ENCODE results near the gene ST3GAL3. TPM values are rescaled to one million over a fixed set of nuclear protein-coding genes. Genes with fewer than 3 reads are reported as not detected.

ST3GAL3 gene
- polyA plus RNA-seq, 2 of the 4 experiments (the other 2 are of a cell fraction), result 2.5 to 4.0 TPM

DNA sequence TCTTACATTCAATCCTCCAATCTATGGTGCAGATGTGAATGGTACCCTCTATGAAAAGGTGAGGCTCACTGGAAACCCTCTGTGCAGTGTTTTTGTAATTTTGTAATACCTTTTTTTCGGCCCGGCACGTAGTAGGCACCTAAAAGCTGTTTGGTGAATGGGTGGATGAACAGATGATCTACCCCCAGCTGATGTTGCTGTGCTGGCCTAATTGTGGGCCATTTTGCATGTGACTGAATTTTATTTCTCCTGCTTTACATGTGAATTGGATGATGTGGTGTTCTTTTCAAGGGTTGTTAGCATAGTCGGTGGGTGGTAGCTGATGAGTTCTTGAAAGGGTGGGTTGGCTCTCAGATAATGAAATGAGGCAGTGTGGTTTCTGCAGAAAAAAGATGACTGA, 47.0 kb upstream of the ST3GAL3 start (continued):
- no peak for TF ChIP-seq BHLHE40 (IDR thresholded peaks at IDR 0.05; ENCODE audit: low read depth, low read length)
- TF ChIP-seq MYC (IDR thresholded peaks at IDR 0.05; ENCODE audit: borderline replicate concordance, low read length), result no peak

DNA sequence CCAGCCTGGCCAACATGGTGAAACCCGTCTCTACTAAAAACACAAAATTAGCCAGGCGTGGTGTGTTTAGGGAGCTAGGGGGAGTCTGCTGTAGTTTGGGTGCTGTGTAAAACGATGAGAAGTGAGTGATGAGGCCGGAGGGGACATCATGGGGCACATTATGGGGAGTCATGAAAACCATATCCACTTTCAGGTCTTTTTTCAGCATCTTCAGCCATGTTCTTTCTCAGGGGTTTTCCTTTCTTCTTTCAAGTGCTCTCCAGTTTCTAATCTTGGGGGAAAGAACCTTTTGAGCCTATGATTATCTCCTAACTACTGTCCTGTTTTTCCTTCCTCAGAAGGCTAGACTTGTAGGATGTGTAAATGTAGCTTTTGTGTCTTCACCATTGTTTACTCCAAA, 43.0 kb upstream of the ST3GAL3 start:
- ATAC-seq, result no peak
- CTCF ChIA-PET, result interaction anchor here (1.7 to 1.8 kb wide), 2 partner anchors 8 to 14 kb away, joined by 4 to 13 read pairs; partner anchors contain the start of gene KDM4A
- H3K4me2 ChIP-seq, result no peak overlapping the region
- H3K4me1 ChIP-seq, result no peaks in the 10 kb centered on the region
- 88% methylated on average over 4 of the region's 4 CpGs for WGBS (ENCODE audit: missing lambda C conversion rate)
- H3K9me3 ChIP-seq, result no peaks in the 10 kb centered on the region
- H3K27ac ChIP-seq, result no peak overlapping the region
- TF ChIP-seq RNF2 (IDR thresholded peaks at IDR 0.05; ENCODE audit: borderline replicate concordance, low read depth) (no peak), CEBPB (IDR thresholded peaks at IDR 0.05) (no peak)
- no peak for FAIRE-seq
- DNase-seq (ENCODE audit: low read depth in 1 of 2, low spot score in 1 of 2), result no peak
- H3K4me3 ChIP-seq, result no peak overlapping the region
- POLR2A ChIA-PET, result no interaction called here

DNA sequence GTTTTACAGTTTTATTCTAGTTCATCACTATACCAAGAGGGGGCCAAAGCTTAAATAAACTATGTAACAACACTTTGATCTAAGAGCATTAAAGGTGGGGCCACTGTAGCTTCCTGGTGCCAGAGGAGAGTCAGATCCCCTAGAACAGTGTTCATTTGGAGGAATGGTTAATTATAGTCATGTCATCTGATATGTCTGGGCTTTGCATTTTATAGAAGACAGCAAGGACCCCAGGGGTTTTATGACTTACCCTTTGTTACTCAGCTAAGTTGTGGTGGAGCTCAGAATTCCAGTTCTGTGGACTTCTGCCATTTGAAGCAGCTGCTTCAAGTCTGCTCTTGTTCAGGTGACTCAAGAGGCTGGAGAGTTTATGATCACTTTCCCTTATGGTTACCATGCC, 40.7 kb upstream of the ST3GAL3 start:
- H3K27ac ChIP-seq, result no peak overlapping the region
- DNase-seq (ENCODE audit: low read depth in 1 of 2, low spot score in 1 of 2), result no peak
- H3K4me3 ChIP-seq, result no peak overlapping the region
- no peak for ATAC-seq
- H3K4me1 ChIP-seq, result no peaks in the 10 kb centered on the region; the same call in 2 of the 3 replicates
- H3K4me2 ChIP-seq, result no peak overlapping the region
- H3K9me3 ChIP-seq, result no peaks in the 10 kb centered on the region
- ChIA-PET CTCF (interaction anchor here (0.7 to 1.3 kb wide), 2 partner anchors 28 to 97 kb away, joined by 3 to 4 read pairs; no protein-coding TSS in a partner anchor), POLR2A (interaction anchor here (2.5 kb wide), 1 partner anchor 17 kb away, joined by 10 read pairs; the partner anchor contains the start of gene KDM4A)
- no peak for TF ChIP-seq CEBPB (IDR thresholded peaks at IDR 0.05)
- TF ChIP-seq, protein P1, sequence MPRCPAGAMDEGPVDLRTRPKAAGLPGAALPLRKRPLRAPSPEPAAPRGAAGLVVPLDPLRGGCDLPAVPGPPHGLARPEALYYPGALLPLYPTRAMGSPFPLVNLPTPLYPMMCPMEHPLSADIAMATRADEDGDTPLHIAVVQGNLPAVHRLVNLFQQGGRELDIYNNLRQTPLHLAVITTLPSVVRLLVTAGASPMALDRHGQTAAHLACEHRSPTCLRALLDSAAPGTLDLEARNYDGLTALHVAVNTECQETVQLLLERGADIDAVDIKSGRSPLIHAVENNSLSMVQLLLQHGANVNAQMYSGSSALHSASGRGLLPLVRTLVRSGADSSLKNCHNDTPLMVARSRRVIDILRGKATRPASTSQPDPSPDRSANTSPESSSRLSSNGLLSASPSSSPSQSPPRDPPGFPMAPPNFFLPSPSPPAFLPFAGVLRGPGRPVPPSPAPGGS (IDR thresholded peaks at IDR 0.05), result no peak
- TF ChIP-seq HOXB13 (CRISPR knock-in tag; IDR thresholded peaks at IDR 0.05; ENCODE audit: low read depth), result no peak
- TF ChIP-seq, protein P2, sequence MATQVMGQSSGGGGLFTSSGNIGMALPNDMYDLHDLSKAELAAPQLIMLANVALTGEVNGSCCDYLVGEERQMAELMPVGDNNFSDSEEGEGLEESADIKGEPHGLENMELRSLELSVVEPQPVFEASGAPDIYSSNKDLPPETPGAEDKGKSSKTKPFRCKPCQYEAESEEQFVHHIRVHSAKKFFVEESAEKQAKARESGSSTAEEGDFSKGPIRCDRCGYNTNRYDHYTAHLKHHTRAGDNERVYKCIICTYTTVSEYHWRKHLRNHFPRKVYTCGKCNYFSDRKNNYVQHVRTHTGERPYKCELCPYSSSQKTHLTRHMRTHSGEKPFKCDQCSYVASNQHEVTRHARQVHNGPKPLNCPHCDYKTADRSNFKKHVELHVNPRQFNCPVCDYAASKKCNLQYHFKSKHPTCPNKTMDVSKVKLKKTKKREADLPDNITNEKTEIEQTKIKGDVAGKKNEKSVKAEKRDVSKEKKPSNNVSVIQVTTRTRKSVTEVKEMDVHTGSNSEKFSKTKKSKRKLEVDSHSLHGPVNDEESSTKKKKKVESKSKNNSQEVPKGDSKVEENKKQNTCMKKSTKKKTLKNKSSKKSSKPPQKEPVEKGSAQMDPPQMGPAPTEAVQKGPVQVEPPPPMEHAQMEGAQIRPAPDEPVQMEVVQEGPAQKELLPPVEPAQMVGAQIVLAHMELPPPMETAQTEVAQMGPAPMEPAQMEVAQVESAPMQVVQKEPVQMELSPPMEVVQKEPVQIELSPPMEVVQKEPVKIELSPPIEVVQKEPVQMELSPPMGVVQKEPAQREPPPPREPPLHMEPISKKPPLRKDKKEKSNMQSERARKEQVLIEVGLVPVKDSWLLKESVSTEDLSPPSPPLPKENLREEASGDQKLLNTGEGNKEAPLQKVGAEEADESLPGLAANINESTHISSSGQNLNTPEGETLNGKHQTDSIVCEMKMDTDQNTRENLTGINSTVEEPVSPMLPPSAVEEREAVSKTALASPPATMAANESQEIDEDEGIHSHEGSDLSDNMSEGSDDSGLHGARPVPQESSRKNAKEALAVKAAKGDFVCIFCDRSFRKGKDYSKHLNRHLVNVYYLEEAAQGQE (IDR thresholded peaks at IDR 0.05), result no peak
- TF ChIP-seq, protein P3, sequence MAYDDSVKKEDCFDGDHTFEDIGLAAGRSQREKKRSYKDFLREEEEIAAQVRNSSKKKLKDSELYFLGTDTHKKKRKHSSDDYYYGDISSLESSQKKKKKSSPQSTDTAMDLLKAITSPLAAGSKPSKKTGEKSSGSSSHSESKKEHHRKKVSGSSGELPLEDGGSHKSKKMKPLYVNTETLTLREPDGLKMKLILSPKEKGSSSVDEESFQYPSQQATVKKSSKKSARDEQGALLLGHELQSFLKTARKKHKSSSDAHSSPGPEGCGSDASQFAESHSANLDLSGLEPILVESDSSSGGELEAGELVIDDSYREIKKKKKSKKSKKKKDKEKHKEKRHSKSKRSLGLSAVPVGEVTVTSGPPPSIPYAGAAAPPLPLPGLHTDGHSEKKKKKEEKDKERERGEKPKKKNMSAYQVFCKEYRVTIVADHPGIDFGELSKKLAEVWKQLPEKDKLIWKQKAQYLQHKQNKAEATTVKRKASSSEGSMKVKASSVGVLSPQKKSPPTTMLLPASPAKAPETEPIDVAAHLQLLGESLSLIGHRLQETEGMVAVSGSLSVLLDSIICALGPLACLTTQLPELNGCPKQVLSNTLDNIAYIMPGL (CRISPR knock-in tag; IDR thresholded peaks at IDR 0.05; ENCODE audit: borderline replicate concordance), result no peak
- TF ChIP-seq POLR2AphosphoS2 (conservative IDR thresholded peaks at IDR 0.05; ENCODE audit: low read length), result no peak
- no peak for FAIRE-seq

DNA sequence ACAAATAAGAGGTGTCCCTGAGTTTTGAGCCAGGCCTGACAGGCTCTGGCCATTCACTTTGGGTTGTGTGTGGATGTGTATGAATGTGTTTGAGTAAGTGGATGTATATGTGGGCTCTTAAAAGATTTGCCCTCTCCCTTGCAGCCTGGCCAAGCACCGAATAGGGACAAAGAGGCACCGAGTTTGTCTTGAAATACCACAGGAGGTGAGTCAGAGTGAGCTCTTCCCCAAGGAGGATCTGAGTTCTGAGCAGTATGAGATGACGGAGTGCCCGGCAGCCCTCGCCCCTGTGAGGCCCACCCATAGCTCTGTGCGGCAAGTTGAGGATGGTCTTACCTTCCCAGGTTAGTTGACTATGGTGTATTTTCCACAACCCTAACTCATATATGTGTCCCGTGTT, 38.4 kb upstream of the ST3GAL3 start:
- ChIA-PET POLR2A (no interaction called here), CTCF (no interaction called here)
- H3K4me2 ChIP-seq, result no peak overlapping the region
- no peak overlapping the region for H3K27ac ChIP-seq
- no peak for DNase-seq (ENCODE audit: low read depth in 1 of 2, low spot score in 1 of 2)
- no peaks in the 10 kb centered on the region for H3K9me3 ChIP-seq
- H3K4me3 ChIP-seq, result no peak overlapping the region
- no peaks in the 10 kb centered on the region; the same call in 2 of the 3 replicates for H3K4me1 ChIP-seq
- FAIRE-seq, result no peak
- TF ChIP-seq CHD4 (IDR thresholded peaks at IDR 0.05; ENCODE audit: borderline replicate concordance) (no peak), POLR2AphosphoS2 (conservative IDR thresholded peaks at IDR 0.05; ENCODE audit: low read length) (no peak), SREBF2 (IDR thresholded peaks at IDR 0.05) (no peak), HEYL (CRISPR knock-in tag; IDR thresholded peaks at IDR 0.05) (no peak), CHD2 (IDR thresholded peaks at IDR 0.05; ENCODE audit: low read length, partially characterized antibody) (no peak), JUN (IDR thresholded peaks at IDR 0.05) (no peak)
- TF ChIP-seq, protein P4, sequence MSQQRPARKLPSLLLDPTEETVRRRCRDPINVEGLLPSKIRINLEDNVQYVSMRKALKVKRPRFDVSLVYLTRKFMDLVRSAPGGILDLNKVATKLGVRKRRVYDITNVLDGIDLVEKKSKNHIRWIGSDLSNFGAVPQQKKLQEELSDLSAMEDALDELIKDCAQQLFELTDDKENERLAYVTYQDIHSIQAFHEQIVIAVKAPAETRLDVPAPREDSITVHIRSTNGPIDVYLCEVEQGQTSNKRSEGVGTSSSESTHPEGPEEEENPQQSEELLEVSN (IDR thresholded peaks at IDR 0.05; ENCODE audit: borderline replicate concordance, low read depth), result no peak
- TF ChIP-seq, protein P5, sequence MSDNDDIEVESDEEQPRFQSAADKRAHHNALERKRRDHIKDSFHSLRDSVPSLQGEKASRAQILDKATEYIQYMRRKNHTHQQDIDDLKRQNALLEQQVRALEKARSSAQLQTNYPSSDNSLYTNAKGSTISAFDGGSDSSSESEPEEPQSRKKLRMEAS (IDR thresholded peaks at IDR 0.05), result no peak
- TF ChIP-seq, protein P6, sequence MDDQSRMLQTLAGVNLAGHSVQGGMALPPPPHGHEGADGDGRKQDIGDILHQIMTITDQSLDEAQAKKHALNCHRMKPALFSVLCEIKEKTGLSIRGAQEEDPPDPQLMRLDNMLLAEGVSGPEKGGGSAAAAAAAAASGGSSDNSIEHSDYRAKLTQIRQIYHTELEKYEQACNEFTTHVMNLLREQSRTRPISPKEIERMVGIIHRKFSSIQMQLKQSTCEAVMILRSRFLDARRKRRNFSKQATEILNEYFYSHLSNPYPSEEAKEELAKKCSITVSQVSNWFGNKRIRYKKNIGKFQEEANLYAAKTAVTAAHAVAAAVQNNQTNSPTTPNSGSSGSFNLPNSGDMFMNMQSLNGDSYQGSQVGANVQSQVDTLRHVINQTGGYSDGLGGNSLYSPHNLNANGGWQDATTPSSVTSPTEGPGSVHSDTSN (IDR thresholded peaks at IDR 0.05), result no peak
- WGBS (ENCODE audit: missing lambda C conversion rate), result 81% methylated on average over 7 of the region's 7 CpGs
- no peak for ATAC-seq
